Measurements from ENCODE around the gene AP1AR.

AP1AR gene

DNA sequence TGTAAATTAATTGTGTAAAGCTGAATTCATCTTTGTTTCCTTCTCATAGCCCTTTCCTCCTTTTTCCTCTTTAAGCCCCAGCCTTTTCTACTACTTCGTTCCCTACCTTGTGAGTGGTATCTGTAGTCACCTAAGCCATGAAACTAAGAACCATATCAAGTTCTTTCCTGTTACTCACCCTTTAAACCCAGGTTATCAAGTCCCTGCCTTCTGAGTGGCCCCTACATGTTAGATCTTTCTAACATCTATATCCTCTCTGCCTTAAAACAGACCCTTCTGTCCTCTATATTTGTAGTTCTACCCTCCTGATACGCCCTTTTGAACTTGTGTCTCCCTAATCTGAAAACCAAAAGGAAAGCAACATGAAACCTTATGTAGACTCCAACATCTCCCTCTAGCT, 7.2 kb downstream of the AP1AR start:
- Histone ChIP-seq H4K20me1 (ENCODE audit: insufficient read depth, low read length) (peaks cover 51% of the 10 kb centered on the region), H3K4me2 (ENCODE audit: low read length) (peak overlapping the region; percentile 5; the same call in 1 of the 2 replicates), H3K4me1 (ENCODE audit: low read length) (peaks cover 17% of the 10 kb centered on the region), H3K79me2 (ENCODE audit: low read length) (peaks cover 96% of the 10 kb centered on the region), H3K9ac (ENCODE audit: low read length) (no peak overlapping the region), H3K27me3 (ENCODE audit: low read depth, low read length) (no peaks in the 10 kb centered on the region), H3K9me3 (ENCODE audit: insufficient read depth, low read length) (no peaks in the 10 kb centered on the region), H3K36me3 (replicated peaks; ENCODE audit: low read depth, low read length) (peaks cover 3% of the 10 kb centered on the region), H3K4me3 (ENCODE audit: low read length) (no peak overlapping the region), H2AFZ (ENCODE audit: low read depth, low read length) (no peak overlapping the region), H3K27ac (ENCODE audit: low read length) (no peak overlapping the region)
- TF ChIP-seq EZH2phosphoT487 (IDR thresholded peaks at IDR 0.05; ENCODE audit: low read depth): no peak
- TF ChIP-seq CTCF (IDR thresholded peaks at IDR 0.05; ENCODE audit: low read depth, low read length): no peak

DNA sequence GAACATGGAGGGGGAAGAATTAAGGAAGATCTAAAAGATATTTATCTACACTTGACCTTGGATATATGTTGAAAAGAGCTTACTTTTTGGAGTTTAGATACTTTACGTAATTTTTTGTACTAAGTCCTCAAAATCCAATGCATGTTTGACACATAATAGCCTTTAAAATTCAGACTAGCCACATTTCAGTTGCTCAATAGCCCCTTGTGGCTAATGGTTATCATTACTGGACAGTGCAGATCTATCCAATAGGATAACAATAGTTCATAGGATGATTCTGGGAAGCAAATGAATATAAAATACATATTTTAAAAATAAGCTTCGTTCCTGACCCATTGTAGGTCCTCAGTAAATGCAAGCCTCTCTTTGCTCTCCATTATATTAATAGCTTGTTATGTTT, 13.8 kb downstream of the AP1AR start:
- no peak overlapping the region for H3K4me2 ChIP-seq (ENCODE audit: low read length)
- H3K79me2 ChIP-seq (ENCODE audit: low read length): peaks cover 84% of the 10 kb centered on the region
- no peaks in the 10 kb centered on the region for H3K9me3 ChIP-seq (ENCODE audit: insufficient read depth, low read length)
- TF ChIP-seq EZH2phosphoT487 (IDR thresholded peaks at IDR 0.05; ENCODE audit: low read depth) (no peak), CTCF (IDR thresholded peaks at IDR 0.05; ENCODE audit: low read depth, low read length) (no peak)
- peaks cover 31% of the 10 kb centered on the region for H4K20me1 ChIP-seq (ENCODE audit: insufficient read depth, low read length)
- no peaks in the 10 kb centered on the region for H3K27me3 ChIP-seq (ENCODE audit: low read depth, low read length)
- no peaks in the 10 kb centered on the region for H3K4me1 ChIP-seq (ENCODE audit: low read length)
- H3K4me3 ChIP-seq (ENCODE audit: low read length): no peak overlapping the region
- no peak overlapping the region for H3K9ac ChIP-seq (ENCODE audit: low read length)
- H2AFZ ChIP-seq (ENCODE audit: low read depth, low read length): no peak overlapping the region
- H3K36me3 ChIP-seq (replicated peaks; ENCODE audit: low read depth, low read length): peaks cover 3% of the 10 kb centered on the region
- H3K27ac ChIP-seq (ENCODE audit: low read length): no peak overlapping the region

DNA sequence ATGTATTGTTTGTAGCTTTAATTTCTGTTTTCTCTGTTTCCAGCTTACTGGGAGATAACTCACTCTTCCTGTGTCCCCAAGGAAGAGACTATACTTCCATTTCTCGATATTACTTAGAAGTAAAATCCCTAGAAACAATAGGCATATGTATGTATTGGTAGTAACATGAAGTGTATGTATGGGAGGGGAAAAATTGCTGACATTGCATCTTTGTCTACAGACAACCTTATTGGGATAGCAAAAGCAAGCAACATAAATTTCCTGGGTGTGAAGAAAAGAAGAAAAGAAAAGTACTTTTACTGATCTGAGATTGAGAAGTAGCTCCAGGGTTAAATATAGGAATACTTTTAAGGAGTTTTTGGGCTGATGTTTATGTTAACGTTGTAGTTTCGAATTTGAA, 15.4 kb downstream of the AP1AR start:
- no peak overlapping the region for H3K4me2 ChIP-seq (ENCODE audit: low read length)
- TF ChIP-seq EZH2phosphoT487 (IDR thresholded peaks at IDR 0.05; ENCODE audit: low read depth): no peak
- TF ChIP-seq CTCF (IDR thresholded peaks at IDR 0.05; ENCODE audit: low read depth, low read length): no peak
- no peak overlapping the region for H3K27ac ChIP-seq (ENCODE audit: low read length)
- H2AFZ ChIP-seq (ENCODE audit: low read depth, low read length): no peak overlapping the region
- H4K20me1 ChIP-seq (ENCODE audit: insufficient read depth, low read length): peaks cover 36% of the 10 kb centered on the region
- no peaks in the 10 kb centered on the region for H3K36me3 ChIP-seq (replicated peaks; ENCODE audit: low read depth, low read length)
- H3K9ac ChIP-seq (ENCODE audit: low read length): no peak overlapping the region
- no peaks in the 10 kb centered on the region for H3K9me3 ChIP-seq (ENCODE audit: insufficient read depth, low read length)
- peaks cover 81% of the 10 kb centered on the region for H3K79me2 ChIP-seq (ENCODE audit: low read length)
- no peaks in the 10 kb centered on the region for H3K27me3 ChIP-seq (ENCODE audit: low read depth, low read length)
- H3K4me1 ChIP-seq (ENCODE audit: low read length): no peaks in the 10 kb centered on the region
- H3K4me3 ChIP-seq (ENCODE audit: low read length): no peak overlapping the region

DNA sequence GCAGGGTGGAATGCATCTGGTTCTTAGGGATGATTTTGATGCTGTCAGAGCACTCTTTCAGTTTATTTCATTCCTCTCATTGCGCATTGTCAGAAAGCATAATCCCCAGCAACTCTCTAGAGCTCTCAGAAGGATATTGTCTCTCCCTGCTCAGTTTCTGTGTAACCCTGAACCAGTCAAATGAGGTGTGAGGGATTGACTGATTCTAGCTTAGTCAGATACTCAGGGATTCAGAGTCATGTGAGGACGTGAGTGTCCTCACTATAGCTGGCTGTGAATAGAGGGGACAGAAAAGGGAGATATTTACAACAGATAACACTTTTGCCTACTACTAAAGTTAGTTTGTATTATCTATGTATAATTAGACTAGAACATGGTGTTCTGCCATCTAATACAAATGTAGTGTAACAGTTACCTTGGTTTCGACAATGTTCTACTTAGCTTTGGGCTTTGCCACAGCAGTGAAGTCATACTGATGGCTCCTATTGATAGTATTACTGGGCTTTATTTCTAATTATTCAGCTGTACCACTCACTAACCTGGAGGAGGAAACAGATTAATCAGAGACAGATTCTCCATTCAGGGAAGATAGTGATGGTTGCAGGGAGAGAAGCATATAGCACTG, 19.5 kb downstream of the AP1AR start:
- Histone ChIP-seq H3K9me3 (ENCODE audit: insufficient read depth, low read length) (no peaks in the 10 kb centered on the region), H3K79me2 (ENCODE audit: low read length) (peaks cover 50% of the 10 kb centered on the region), H3K4me1 (ENCODE audit: low read length) (peaks cover 8% of the 10 kb centered on the region), H3K36me3 (replicated peaks; ENCODE audit: low read depth, low read length) (no peaks in the 10 kb centered on the region), H3K4me2 (ENCODE audit: low read length) (no peak overlapping the region), H3K9ac (ENCODE audit: low read length) (no peak overlapping the region), H2AFZ (ENCODE audit: low read depth, low read length) (no peak overlapping the region), H3K27ac (ENCODE audit: low read length) (no peak overlapping the region), H4K20me1 (ENCODE audit: insufficient read depth, low read length) (peaks cover 18% of the 10 kb centered on the region), H3K4me3 (ENCODE audit: low read length) (no peak overlapping the region), H3K27me3 (ENCODE audit: low read depth, low read length) (no peaks in the 10 kb centered on the region)
- TF ChIP-seq EZH2phosphoT487 (IDR thresholded peaks at IDR 0.05; ENCODE audit: low read depth) (no peak), CTCF (IDR thresholded peaks at IDR 0.05; ENCODE audit: low read depth, low read length) (no peak)
